ENCODE measurements around the gene CRELD1.
"Not testable (repeated sequence)": the region's sequence is repeated elsewhere in the genome, so short reads cannot be mapped to it uniquely, and the experiment has no call there.

Gene CRELD1

GRCh38 chr3:9933561-9934234 is at the start of gene CRELD1:
Gene CRELD1 (plus strand): TSS chr3:9933834. CDS start chr3:9934439, 605 bp downstream.
- peak; percentile 95 for DNase-seq (ENCODE audit: low read depth)

- no peak for DNase-seq (ENCODE audit: low read depth)
Observed at GRCh38 chr3:9884555-9885165, 49.0 kb upstream of the CRELD1 start.

GRCh38 chr3:9886328-9886727 is 47.3 kb upstream of the CRELD1 start:
- DNase-seq (ENCODE audit: low read depth): no peak

GRCh38 chr3:9887480-9887879 is 46.2 kb upstream of the CRELD1 start:
- DNase-seq (ENCODE audit: low read depth): no peak

GRCh38 chr3:9888540-9888939 is 45.1 kb upstream of the CRELD1 start:
- no peak for DNase-seq (ENCODE audit: low read depth)

- no peak for DNase-seq (ENCODE audit: low read depth)
Observed at GRCh38 chr3:9889405-9889804, 44.2 kb upstream of the CRELD1 start.

- DNase-seq (ENCODE audit: low read depth): peak; percentile 79
Observed at GRCh38 chr3:9890249-9891071, 43.2 kb upstream of the CRELD1 start, which contains the start of gene JAGN1. Gene JAGN1 (plus strand): TSS chr3:9890610. CDS start chr3:9890723, 113 bp downstream.

GRCh38 chr3:9891072-9891622 is 42.5 kb upstream of the CRELD1 start:
- DNase-seq (ENCODE audit: low read depth): no peak

GRCh38 chr3:9893739-9894138 is 39.9 kb upstream of the CRELD1 start:
- DNase-seq (ENCODE audit: low read depth): no peak

GRCh38 chr3:9895715-9896114 is 37.9 kb upstream of the CRELD1 start:
- DNase-seq (ENCODE audit: low read depth): not testable (repeated sequence)

- not testable (repeated sequence) for DNase-seq (ENCODE audit: low read depth)
Observed at GRCh38 chr3:9896755-9897407, 36.8 kb upstream of the CRELD1 start.

- no peak for DNase-seq (ENCODE audit: low read depth)
Observed at GRCh38 chr3:9897408-9898372, 35.9 kb upstream of the CRELD1 start.

- no peak for DNase-seq (ENCODE audit: low read depth)
Observed at GRCh38 chr3:9898467-9899241, 35.0 kb upstream of the CRELD1 start.

- DNase-seq (ENCODE audit: low read depth): no peak
Observed at GRCh38 chr3:9899289-9899791, 34.3 kb upstream of the CRELD1 start.

GRCh38 chr3:9900965-9901415 is 32.6 kb upstream of the CRELD1 start:
- DNase-seq (ENCODE audit: low read depth): not testable (repeated sequence)

- DNase-seq (ENCODE audit: low read depth): no peak
Observed at GRCh38 chr3:9901967-9902366, 31.7 kb upstream of the CRELD1 start.

GRCh38 chr3:9902372-9903237 is 31.0 kb upstream of the CRELD1 start, which contains the start of gene IL17RE:
Gene IL17RE (plus strand): TSS chr3:9902848. CDS start chr3:9902933, 85 bp downstream.
- DNase-seq (ENCODE audit: low read depth): no peak

GRCh38 chr3:9903238-9903624 is 30.4 kb upstream of the CRELD1 start:
- no peak for DNase-seq (ENCODE audit: low read depth)

GRCh38 chr3:9903904-9904303 is 29.7 kb upstream of the CRELD1 start:
- no peak for DNase-seq (ENCODE audit: low read depth)

Measured in activated T-helper 1 cell treated with Interleukin-2 at 50 U/mL for 16 hours (primary cell).